Activated gamma-delta T cell treated with anti-CD3 and anti-CD28 coated beads, Interleukin-2, amount 50 U/mL, for 16 hours (primary cell): ENCODE measurements around the gene WIPF3.
"Not testable (repeated sequence)": the region's sequence is repeated elsewhere in the genome, so short reads cannot be mapped to it uniquely, and the experiment has no call there.

Experiments
- DNase-seq: peaks from one replicate; pipeline ENCODE4 v3.0.0-alpha.2; 2020; ENCODE audit warnings: low read depth

WIPF3 gene

GRCh38 chr7:29881724-29882123 lies 75.4 kb downstream of the WIPF3 start:
- no peak for DNase-seq

- no peak for DNase-seq
These were observed 76.2 kb downstream of the WIPF3 start for GRCh38 chr7:29882481-29882880.

GRCh38 chr7:29883462-29884398 lies 77.4 kb downstream of the WIPF3 start:
- no peak for DNase-seq

GRCh38 chr7:29884399-29885272 lies 78.3 kb downstream of the WIPF3 start:
- DNase-seq = no peak

- DNase-seq = no peak
These were observed 79.3 kb downstream of the WIPF3 start for GRCh38 chr7:29885626-29886025.

GRCh38 chr7:29886827-29887226 lies 80.5 kb downstream of the WIPF3 start:
- DNase-seq = no peak

- no peak for DNase-seq
These were observed 81.7 kb downstream of the WIPF3 start for GRCh38 chr7:29888006-29888405.

- DNase-seq = no peak
These were observed 83.0 kb downstream of the WIPF3 start for GRCh38 chr7:29889288-29889687.

GRCh38 chr7:29890251-29890650 lies 83.9 kb downstream of the WIPF3 start:
- no peak for DNase-seq

- not testable (repeated sequence) for DNase-seq
These were observed 84.5 kb downstream of the WIPF3 start for GRCh38 chr7:29890786-29891185.

- DNase-seq = no peak
These were observed 85.5 kb downstream of the WIPF3 start for GRCh38 chr7:29891766-29892165.

GRCh38 chr7:29892231-29892630 lies 85.9 kb downstream of the WIPF3 start:
- no peak for DNase-seq

GRCh38 chr7:29893351-29893965 lies 87.2 kb downstream of the WIPF3 start:
- DNase-seq = no peak

GRCh38 chr7:29894256-29894655 lies 87.9 kb downstream of the WIPF3 start:
- DNase-seq = no peak

GRCh38 chr7:29895559-29895958 lies 89.3 kb downstream of the WIPF3 start:
- DNase-seq = no peak

- DNase-seq = no peak
These were observed 90.5 kb downstream of the WIPF3 start for GRCh38 chr7:29896685-29897411.

GRCh38 chr7:29898301-29898700 lies 92.0 kb downstream of the WIPF3 start:
- no peak for DNase-seq

- DNase-seq = no peak
These were observed 94.4 kb downstream of the WIPF3 start for GRCh38 chr7:29900745-29901144.

- no peak for DNase-seq
These were observed 100.1 kb downstream of the WIPF3 start for GRCh38 chr7:29906200-29907022.

- DNase-seq = no peak
These were observed 107.9 kb downstream of the WIPF3 start for GRCh38 chr7:29914180-29914579.
